Measurements from ENCODE around the gene ING5. TPM values are rescaled to one million over a fixed set of nuclear protein-coding genes. Genes with fewer than 3 reads are reported as not detected.
A peak's percentile ranks its signal among the peaks of the same experiment; 100 is the strongest.
"Not testable (repeated sequence)": the region's sequence is repeated elsewhere in the genome, so short reads cannot be mapped to it uniquely, and the experiment has no call there.

ING5 gene
- total and polyA plus RNA-seq, 10 donors, result 18.2 to 51.1 (median 35.5) TPM

DNA sequence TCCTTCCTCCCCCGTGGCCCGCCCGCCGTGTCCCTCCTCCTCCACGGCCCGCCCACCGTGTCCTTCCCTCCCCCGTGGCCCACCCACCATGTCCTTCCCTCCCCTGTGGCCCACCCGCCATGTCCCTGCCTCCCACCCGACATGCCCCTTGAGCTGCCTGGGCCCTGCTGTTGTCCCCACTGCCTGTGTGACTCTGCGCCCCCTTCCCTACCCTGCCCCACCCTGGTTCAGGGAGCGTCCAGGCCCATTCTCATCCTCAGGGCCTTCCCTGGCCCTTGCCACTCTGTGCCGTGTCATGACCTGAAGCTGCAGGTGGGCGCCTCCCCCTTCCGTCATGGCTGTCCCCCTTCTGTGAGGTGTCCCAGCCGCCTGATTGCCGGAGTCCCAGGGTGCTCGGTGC, 53.3 kb downstream of the ING5 start:
- intact Hi-C loops (cut with DNase I; ENCODE audit: low total_unique reads), result no loop called here
- H3K9me3 ChIP-seq, result peaks cover 0 to under 1% (median under 1%) of the 10 kb centered on the region in 8 donors
- peaks cover 0 to 13% (median 3%) of the 10 kb centered on the region in 6 donors for H3K4me1 ChIP-seq
- TF ChIP-seq CTCF (IDR thresholded peaks at IDR 0.05 in 8 of 11, conservative IDR thresholded peaks at IDR 0.05 in 3 of 11), result no peak
- no peak for TF ChIP-seq POLR2AphosphoS5 (IDR thresholded peaks at IDR 0.05)
- TF ChIP-seq POLR2A (IDR thresholded peaks at IDR 0.05), result no peak
- 85 to 97% (median 94%) methylated on average over 12 to 17 of the region's 18 CpGs for WGBS, 5 donors
- H3K36me3 ChIP-seq, result peaks cover 0 to 96% (median 38%) of the 10 kb centered on the region in 6 donors
- no peak for DNase-seq
- H3K27me3 ChIP-seq (replicated peaks in 1 of 7), result no peaks in the 10 kb centered on the region
- no peak overlapping the region for H3K4me3 ChIP-seq
- no peak overlapping the region for H3K27ac ChIP-seq

DNA sequence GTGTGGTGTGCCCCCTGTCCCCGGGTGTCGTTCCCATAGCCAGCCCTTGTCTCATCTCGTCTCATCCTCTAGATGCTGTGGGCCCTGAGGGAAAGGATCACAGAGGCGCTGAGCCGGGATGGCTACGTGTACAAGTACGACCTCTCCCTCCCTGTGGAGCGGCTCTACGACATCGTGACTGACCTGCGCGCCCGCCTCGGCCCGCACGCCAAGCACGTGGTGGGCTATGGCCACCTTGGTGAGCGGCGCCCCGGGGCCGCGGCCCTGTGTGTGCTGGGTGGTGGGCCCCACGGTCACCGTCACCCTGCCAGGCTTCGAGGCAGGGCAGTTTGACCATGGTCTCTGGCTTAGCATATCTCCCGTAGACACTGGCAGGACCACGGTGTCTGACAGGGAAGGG, 53.9 kb downstream of the ING5 start:
- Histone ChIP-seq H3K9me3 (peaks cover 0 to 6% (median 4%) of the 10 kb centered on the region in 8 donors), H3K27ac (no peak overlapping the region), H3K4me1 (peaks cover 0 to 8% (median under 1%) of the 10 kb centered on the region in 6 donors), H3K36me3 (peaks cover 0 to 96% (median 38%) of the 10 kb centered on the region in 6 donors), H3K27me3 (replicated peaks in 1 of 7) (no peaks in the 10 kb centered on the region), H3K4me3 (no peak overlapping the region)
- TF ChIP-seq POLR2AphosphoS5 (IDR thresholded peaks at IDR 0.05), result no peak
- TF ChIP-seq CTCF (IDR thresholded peaks at IDR 0.05 in 8 of 11, conservative IDR thresholded peaks at IDR 0.05 in 3 of 11), result no peak
- TF ChIP-seq POLR2A (IDR thresholded peaks at IDR 0.05), result no peak
- intact Hi-C loops (cut with DNase I; ENCODE audit: low total_unique reads), result no loop called here
- 96 to 98% (median 98%) methylated on average over 22 to 27 of the region's 27 CpGs for WGBS, 5 donors
- DNase-seq, result no peak

DNA sequence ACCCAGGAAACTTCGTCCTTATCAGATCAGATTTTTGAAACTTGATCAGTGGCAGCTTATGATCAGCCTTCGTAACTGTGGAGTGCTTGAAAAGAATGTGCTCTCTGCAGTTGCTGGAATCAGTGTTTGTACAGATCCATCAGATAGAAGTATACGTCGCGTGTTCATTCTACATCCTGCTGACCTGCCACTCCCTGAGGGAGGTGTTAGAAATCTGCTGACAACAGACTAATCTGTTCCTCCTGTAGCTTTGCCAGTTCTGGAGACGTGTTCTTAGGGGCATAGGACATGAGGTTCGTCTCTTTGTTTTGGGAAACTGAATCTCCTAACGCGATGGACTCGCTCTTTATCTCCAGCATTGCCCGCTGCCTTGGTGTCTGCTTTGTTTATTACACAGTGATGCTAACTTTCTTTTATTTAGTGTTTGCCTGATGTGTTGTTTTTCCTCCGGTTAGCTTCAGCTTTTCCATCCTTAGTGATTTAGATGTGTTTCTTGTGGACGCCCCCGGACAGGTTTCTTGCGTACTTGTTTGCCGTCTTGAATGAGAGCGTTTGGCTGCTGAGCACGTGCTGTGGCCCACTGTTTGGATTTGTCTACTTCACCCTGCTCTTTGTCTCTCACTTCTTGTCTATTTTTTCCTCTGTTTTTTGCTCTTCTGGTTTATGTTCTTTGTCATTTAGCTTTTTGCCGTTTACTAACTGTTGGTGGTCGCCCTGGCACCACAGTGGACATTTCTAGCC, 57.4 kb downstream of the ING5 start:
- WGBS, 5 donors, result 84 to 94% (median 87%) methylated on average over 20 of the region's 20 CpGs
- peaks cover 0 to 27% (median 11%) of the 10 kb centered on the region in 6 donors for H3K4me1 ChIP-seq
- no peaks in the 10 kb centered on the region for H3K27me3 ChIP-seq (replicated peaks in 1 of 7)
- H3K27ac ChIP-seq, result no peak overlapping the region
- DNase-seq, result peak; percentile 10
- no peak overlapping the region for H3K4me3 ChIP-seq
- H3K9me3 ChIP-seq, result peaks cover 0 to 6% (median 4%) of the 10 kb centered on the region in 8 donors
- H3K36me3 ChIP-seq, result peaks cover 0 to 77% (median 29%) of the 10 kb centered on the region in 6 donors
- intact Hi-C loops (cut with DNase I; ENCODE audit: low total_unique reads), result no loop called here
- TF ChIP-seq CTCF (IDR thresholded peaks at IDR 0.05 in 8 of 11, conservative IDR thresholded peaks at IDR 0.05 in 3 of 11) (no peak), POLR2A (IDR thresholded peaks at IDR 0.05) (no peak), POLR2AphosphoS5 (IDR thresholded peaks at IDR 0.05) (peak in 1 of 3 donors; percentile 13)

- 89 to 95% (median 93%) methylated on average over 9 to 11 of the region's 16 CpGs for WGBS, 5 donors
- peaks cover 0 to 75% (median 26%) of the 10 kb centered on the region in 6 donors for H3K36me3 ChIP-seq
- intact Hi-C loops (cut with DNase I; ENCODE audit: low total_unique reads), result not testable (repeated sequence)
These were observed 58.1 kb downstream of the ING5 start for GRCh38 chr2:241759893-241760292.

More at GRCh38 chr2:241759893-241760292, 58.1 kb downstream of the ING5 start:
- peak; percentile 38 for DNase-seq
- not testable (repeated sequence) for H3K4me3 ChIP-seq; H3K9me3 ChIP-seq; H3K27me3 ChIP-seq (replicated peaks in 1 of 7); H3K27ac ChIP-seq
- H3K4me1 ChIP-seq, result peaks cover 0 to 33% (median 13%) of the 10 kb centered on the region in 6 donors

Measured in spleen (tissue), 11 donors.